DMS79 treated with DMSO at 0.1 percent for 48 hours (cell line): ENCODE data around the gene GPR39.
A peak's percentile ranks its signal among the peaks of the same experiment; 100 is the strongest.
"Not testable (repeated sequence)": the region's sequence is repeated elsewhere in the genome, so short reads cannot be mapped to it uniquely, and the experiment has no call there.

Experiments
- DNase-seq: peaks from one replicate; lab custom pipeline; 2025; lab: John Stamatoyannopoulos, UW

The GPR39 gene

GRCh38 chr2:132496555-132496954, 80.0 kb downstream of the GPR39 start:
- DNase-seq: no peak

GRCh38 chr2:132497591-132497990, 81.0 kb downstream of the GPR39 start:
- no peak for DNase-seq

GRCh38 chr2:132503701-132504100, 87.1 kb downstream of the GPR39 start:
- DNase-seq: no peak

- DNase-seq: no peak
Observed at GRCh38 chr2:132515010-132515409, 98.4 kb downstream of the GPR39 start.

- no peak for DNase-seq
Observed at GRCh38 chr2:132517386-132517785, 100.8 kb downstream of the GPR39 start.

GRCh38 chr2:132518302-132518701, 101.7 kb downstream of the GPR39 start:
- DNase-seq: no peak

GRCh38 chr2:132519566-132519965, 103.0 kb downstream of the GPR39 start:
- DNase-seq: peak; percentile 35

- DNase-seq: no peak
Observed at GRCh38 chr2:132521341-132521740, 104.7 kb downstream of the GPR39 start.

- DNase-seq: peak; percentile 49
Observed at GRCh38 chr2:132522901-132523300, 106.3 kb downstream of the GPR39 start.

GRCh38 chr2:132537061-132537460, 120.5 kb downstream of the GPR39 start:
- DNase-seq: not testable (repeated sequence)

GRCh38 chr2:132538331-132538855, 121.8 kb downstream of the GPR39 start:
- DNase-seq: peak; percentile 33

GRCh38 chr2:132540166-132540565, 123.6 kb downstream of the GPR39 start:
- no peak for DNase-seq

- no peak for DNase-seq
Observed at GRCh38 chr2:132542953-132543569, 126.5 kb downstream of the GPR39 start.

- DNase-seq: no peak
Observed at GRCh38 chr2:132544006-132544630, 127.5 kb downstream of the GPR39 start.

GRCh38 chr2:132547090-132547687, 130.6 kb downstream of the GPR39 start:
- DNase-seq: peak; percentile 32

GRCh38 chr2:132549935-132550670, 133.5 kb downstream of the GPR39 start:
- peak; percentile 81 for DNase-seq

- DNase-seq: no peak
Observed at GRCh38 chr2:132550946-132551345, 134.3 kb downstream of the GPR39 start.

- DNase-seq: no peak
Observed at GRCh38 chr2:132557694-132558093, 141.1 kb downstream of the GPR39 start.

- no peak for DNase-seq
Observed at GRCh38 chr2:132559326-132559725, 142.7 kb downstream of the GPR39 start.

GRCh38 chr2:132559921-132560320, 143.3 kb downstream of the GPR39 start:
- DNase-seq: no peak

GRCh38 chr2:132560562-132560961, 144.0 kb downstream of the GPR39 start:
- DNase-seq: no peak

GRCh38 chr2:132562245-132562644, 145.6 kb downstream of the GPR39 start:
- no peak for DNase-seq

- DNase-seq: peak; percentile 25
Observed at GRCh38 chr2:132564065-132564464, 147.5 kb downstream of the GPR39 start.
